Esophagus muscularis mucosa (tissue), 3 donors: Measurements from ENCODE around the gene TLX2.

Experiments used
- CTCF ChIP-seq, 3 experiments: fragments of 200-600 bp in 2 of 3; fragments of 450-650 bp in 1 of 3; sonication (generic) in 2 of 3; IDR thresholded peaks; one replicate each; pipeline ENCODE4 v1.5.1; 2017 to 2019; ENCODE audit warnings: antibody characterized with exemption in 3 of 3, mild to moderate bottlenecking in 2 of 3, moderate library complexity in 1 of 3
- POLR2AphosphoS5 ChIP-seq, 2 donors: sonication (generic); formaldehyde crosslinking; IDR thresholded peaks; one replicate each; pipeline ENCODE4 v1.6.1; 2017; ENCODE audit warnings: antibody characterized with exemption in 2 of 2

DNA sequence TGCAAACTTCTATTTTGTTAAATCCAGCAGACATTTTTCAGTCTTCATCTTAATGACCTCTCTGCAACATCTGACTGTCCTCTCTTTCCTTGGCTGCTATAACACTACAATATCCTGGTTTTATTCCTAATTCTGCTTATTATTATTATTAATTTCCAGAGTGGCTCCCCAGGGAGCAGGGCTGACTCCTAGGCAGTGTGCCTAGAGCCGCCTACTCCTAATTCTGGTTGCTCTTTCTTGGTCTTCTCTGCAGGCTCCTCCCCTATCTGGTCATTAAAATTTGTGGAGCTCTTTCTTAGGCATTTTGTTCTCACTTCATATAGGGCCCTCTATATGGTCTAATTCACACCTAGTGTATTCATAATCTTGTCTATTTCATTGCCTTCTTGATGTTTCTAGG lies 28.7 kb downstream of the TLX2 start:
- TF ChIP-seq POLR2AphosphoS5 (IDR thresholded peaks at IDR 0.05) (no peak), CTCF (IDR thresholded peaks at IDR 0.05) (no peak)
